ENCODE results near the gene ABHD15.

The ABHD15 gene

DNA sequence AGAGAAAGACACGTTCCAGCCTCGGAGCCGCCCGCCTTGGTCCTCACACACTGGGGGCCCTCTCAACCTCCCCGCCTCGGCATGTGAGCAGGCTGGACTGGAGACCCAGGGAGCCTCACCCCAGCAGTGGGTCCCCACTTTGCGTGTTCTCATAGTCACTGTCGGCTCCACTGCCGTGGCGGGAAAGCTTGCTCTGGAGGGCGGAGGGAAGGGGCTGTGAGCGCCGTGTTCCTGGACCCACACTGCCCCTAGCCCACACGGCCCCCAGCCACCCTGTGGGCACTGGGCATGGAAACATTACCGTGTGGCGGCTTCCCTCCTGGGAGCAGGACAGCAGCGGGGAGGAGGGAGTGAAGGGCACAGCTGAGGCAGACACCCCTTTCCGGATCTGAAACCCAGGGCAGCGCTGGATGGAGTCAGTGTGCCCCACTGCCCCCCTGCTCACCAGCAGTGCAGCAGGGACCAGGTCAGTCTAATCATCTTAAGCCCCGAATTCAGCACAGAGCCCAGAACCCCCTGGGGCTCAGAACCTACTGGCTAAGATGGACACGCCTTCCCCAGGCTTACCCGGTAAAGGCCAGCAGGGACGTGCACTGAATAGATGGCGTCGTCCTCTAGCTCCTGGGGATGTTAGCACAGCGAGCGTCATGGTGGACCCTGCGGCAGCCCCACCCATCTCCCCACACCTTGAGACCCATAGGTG is 8.8 kb upstream of the ABHD15 start:
- TF ChIP-seq, protein P1, sequence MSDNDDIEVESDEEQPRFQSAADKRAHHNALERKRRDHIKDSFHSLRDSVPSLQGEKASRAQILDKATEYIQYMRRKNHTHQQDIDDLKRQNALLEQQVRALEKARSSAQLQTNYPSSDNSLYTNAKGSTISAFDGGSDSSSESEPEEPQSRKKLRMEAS (IDR thresholded peaks at IDR 0.05), result no peak
- TF ChIP-seq, protein P2, sequence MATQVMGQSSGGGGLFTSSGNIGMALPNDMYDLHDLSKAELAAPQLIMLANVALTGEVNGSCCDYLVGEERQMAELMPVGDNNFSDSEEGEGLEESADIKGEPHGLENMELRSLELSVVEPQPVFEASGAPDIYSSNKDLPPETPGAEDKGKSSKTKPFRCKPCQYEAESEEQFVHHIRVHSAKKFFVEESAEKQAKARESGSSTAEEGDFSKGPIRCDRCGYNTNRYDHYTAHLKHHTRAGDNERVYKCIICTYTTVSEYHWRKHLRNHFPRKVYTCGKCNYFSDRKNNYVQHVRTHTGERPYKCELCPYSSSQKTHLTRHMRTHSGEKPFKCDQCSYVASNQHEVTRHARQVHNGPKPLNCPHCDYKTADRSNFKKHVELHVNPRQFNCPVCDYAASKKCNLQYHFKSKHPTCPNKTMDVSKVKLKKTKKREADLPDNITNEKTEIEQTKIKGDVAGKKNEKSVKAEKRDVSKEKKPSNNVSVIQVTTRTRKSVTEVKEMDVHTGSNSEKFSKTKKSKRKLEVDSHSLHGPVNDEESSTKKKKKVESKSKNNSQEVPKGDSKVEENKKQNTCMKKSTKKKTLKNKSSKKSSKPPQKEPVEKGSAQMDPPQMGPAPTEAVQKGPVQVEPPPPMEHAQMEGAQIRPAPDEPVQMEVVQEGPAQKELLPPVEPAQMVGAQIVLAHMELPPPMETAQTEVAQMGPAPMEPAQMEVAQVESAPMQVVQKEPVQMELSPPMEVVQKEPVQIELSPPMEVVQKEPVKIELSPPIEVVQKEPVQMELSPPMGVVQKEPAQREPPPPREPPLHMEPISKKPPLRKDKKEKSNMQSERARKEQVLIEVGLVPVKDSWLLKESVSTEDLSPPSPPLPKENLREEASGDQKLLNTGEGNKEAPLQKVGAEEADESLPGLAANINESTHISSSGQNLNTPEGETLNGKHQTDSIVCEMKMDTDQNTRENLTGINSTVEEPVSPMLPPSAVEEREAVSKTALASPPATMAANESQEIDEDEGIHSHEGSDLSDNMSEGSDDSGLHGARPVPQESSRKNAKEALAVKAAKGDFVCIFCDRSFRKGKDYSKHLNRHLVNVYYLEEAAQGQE (IDR thresholded peaks at IDR 0.05; ENCODE audit: low read depth), result no peak
- TF ChIP-seq TEAD4 (IDR thresholded peaks at IDR 0.05) (no peak), EP300 (IDR thresholded peaks at IDR 0.05; ENCODE audit: borderline replicate concordance) (no peak), TCF12 (IDR thresholded peaks at IDR 0.05; ENCODE audit: low read depth) (no peak), CEBPB (IDR thresholded peaks at IDR 0.05) (no peak), EGR1 (IDR thresholded peaks at IDR 0.05) (no peak), NFIC (IDR thresholded peaks at IDR 0.05) (no peak)

DNA sequence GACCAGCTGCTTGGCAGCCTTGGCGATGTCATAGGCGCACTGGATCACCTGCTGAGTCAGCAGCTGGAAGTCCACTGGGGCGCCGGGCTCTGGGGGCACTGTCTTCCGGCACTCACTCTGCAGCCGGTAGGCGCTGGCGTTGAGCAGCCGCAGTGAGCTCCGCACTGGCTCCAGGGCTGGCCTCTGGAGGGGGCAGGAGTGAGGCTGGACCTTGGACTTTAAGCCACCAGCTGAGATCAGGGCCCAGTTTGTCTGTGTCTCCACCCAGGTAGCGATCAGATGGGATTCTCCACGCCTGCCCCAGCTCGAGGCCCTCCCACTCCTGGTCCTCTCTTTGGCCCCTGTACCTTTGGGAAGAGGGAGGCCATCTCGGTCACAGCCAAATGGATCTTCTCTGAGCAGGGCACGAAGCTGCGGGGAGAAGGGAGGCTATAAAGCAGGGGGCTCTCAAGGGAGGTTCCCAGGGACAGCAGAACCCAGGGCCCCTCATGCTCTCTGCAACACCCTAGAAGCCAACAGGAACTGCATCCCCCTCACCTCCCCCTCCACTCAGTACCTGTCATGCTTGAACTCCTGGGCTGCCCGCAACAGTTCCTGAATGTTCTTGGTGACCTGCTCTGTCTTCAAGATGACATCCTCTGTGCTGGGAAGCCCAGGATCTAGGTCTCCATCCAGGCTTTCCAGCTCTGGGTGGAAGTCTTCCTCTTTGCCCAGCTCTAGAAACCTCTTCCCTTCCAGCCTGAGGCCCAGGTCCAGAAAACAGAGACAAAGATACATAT is 8.1 kb upstream of the ABHD15 start:
- TF ChIP-seq NFIC (IDR thresholded peaks at IDR 0.05) (no peak), TAF1 (IDR thresholded peaks at IDR 0.05; ENCODE audit: low read depth) (no peak), ZBTB7A (IDR thresholded peaks at IDR 0.05; ENCODE audit: low read depth) (no peak), FOXM1 (IDR thresholded peaks at IDR 0.05; ENCODE audit: borderline replicate concordance, low read depth) (no peak), RAD21 (IDR thresholded peaks at IDR 0.05; ENCODE audit: low read depth) (no peak), EP300 (IDR thresholded peaks at IDR 0.05; ENCODE audit: borderline replicate concordance) (no peak), CEBPB (IDR thresholded peaks at IDR 0.05) (no peak), YY1 (IDR thresholded peaks at IDR 0.05; ENCODE audit: low read depth) (no peak), CREB1 (IDR thresholded peaks at IDR 0.05; ENCODE audit: low read depth) (no peak), TCF12 (IDR thresholded peaks at IDR 0.05; ENCODE audit: low read depth) (no peak), EGR1 (IDR thresholded peaks at IDR 0.05) (no peak), TEAD4 (IDR thresholded peaks at IDR 0.05) (no peak)
- TF ChIP-seq, protein P1 (IDR thresholded peaks at IDR 0.05), result no peak
- TF ChIP-seq, protein P3, sequence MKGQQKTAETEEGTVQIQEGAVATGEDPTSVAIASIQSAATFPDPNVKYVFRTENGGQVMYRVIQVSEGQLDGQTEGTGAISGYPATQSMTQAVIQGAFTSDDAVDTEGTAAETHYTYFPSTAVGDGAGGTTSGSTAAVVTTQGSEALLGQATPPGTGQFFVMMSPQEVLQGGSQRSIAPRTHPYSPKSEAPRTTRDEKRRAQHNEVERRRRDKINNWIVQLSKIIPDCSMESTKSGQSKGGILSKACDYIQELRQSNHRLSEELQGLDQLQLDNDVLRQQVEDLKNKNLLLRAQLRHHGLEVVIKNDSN (IDR thresholded peaks at IDR 0.05), result no peak

DNA sequence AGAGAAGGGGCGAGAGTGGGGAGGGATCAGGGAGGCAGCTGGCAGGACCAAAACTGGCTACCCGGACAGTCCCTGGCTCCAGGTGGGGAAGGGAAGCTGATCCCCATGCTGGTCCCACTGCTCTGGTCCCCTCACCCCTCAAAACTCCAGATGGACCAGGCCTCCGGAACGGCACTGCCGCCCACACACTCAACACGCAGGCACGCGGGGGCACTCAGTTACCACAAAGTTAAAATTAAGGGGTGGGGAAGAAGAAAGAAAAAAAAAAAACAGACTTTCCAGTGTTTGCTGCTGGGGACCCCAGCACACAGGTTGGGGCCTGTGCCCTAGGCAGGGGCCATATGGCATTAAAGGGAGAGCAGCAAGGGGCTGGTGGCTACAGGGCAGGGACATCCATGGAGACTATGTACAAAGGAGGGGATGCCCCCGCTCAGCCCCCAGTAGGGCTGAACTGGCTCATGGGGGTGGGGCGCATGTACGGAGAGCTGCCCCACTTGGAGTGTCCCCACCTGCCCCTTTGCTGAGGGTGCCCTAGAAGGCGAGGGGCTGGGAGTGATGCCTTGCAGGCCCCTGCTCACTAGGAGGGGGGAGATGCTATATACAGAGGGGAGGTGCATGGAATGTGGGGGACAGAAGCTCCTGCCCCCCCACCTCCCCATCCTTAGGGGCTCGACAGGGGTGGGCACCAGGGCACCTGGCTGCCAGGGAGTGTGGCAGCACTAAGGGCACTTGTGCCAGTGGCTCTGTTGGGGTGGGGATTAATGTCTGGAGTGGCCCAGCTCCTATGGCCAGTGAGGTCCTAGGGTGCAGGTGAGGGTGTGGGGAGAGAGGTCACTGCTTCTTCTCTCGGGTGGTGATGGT is 7.3 kb upstream of the ABHD15 start:
- TF ChIP-seq EP300 (IDR thresholded peaks at IDR 0.05; ENCODE audit: borderline replicate concordance) (no peak), FOXM1 (IDR thresholded peaks at IDR 0.05; ENCODE audit: borderline replicate concordance, low read depth) (no peak), TEAD4 (IDR thresholded peaks at IDR 0.05) (no peak), CREB1 (IDR thresholded peaks at IDR 0.05; ENCODE audit: low read depth) (no peak), EGR1 (IDR thresholded peaks at IDR 0.05) (no peak), NFIC (IDR thresholded peaks at IDR 0.05) (no peak), ZBTB7A (IDR thresholded peaks at IDR 0.05; ENCODE audit: low read depth) (no peak), RAD21 (IDR thresholded peaks at IDR 0.05; ENCODE audit: low read depth) (no peak), TCF12 (IDR thresholded peaks at IDR 0.05; ENCODE audit: low read depth) (no peak), TAF1 (IDR thresholded peaks at IDR 0.05; ENCODE audit: low read depth) (no peak), CEBPB (IDR thresholded peaks at IDR 0.05) (no peak), YY1 (IDR thresholded peaks at IDR 0.05; ENCODE audit: low read depth) (no peak)
- TF ChIP-seq, protein P2 (IDR thresholded peaks at IDR 0.05; ENCODE audit: low read depth), result no peak
- TF ChIP-seq, protein P1 (IDR thresholded peaks at IDR 0.05), result no peak
- TF ChIP-seq, protein P3 (IDR thresholded peaks at IDR 0.05), result no peak

DNA sequence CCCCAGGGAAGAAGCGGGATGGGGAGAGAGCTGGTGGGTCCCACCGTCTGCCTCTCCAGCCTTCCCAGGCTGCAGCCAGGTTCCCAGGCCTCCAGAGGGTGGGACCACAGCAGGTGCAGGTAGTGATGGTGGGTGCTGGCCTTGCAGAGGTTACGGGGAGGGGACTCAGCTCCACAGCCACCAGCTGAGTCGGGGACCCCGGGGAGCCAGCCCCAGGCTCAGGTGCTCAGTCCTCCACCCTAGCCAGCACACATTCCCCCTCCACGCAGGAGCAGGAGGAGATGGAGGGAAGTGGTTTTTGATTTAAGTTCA is 6.7 kb upstream of the ABHD15 start:
- TF ChIP-seq TEAD4 (IDR thresholded peaks at IDR 0.05), result no peak
- TF ChIP-seq, protein P2 (IDR thresholded peaks at IDR 0.05; ENCODE audit: low read depth), result no peak
- TF ChIP-seq ZBTB7A (IDR thresholded peaks at IDR 0.05; ENCODE audit: low read depth), result no peak
- TF ChIP-seq CREB1 (IDR thresholded peaks at IDR 0.05; ENCODE audit: low read depth), result no peak
- TF ChIP-seq RAD21 (IDR thresholded peaks at IDR 0.05; ENCODE audit: low read depth), result no peak
- TF ChIP-seq CEBPB (IDR thresholded peaks at IDR 0.05), result no peak
- no peak for TF ChIP-seq EP300 (IDR thresholded peaks at IDR 0.05; ENCODE audit: borderline replicate concordance)
- no peak for TF ChIP-seq TCF12 (IDR thresholded peaks at IDR 0.05; ENCODE audit: low read depth)
- TF ChIP-seq, protein P3 (IDR thresholded peaks at IDR 0.05), result no peak
- TF ChIP-seq EGR1 (IDR thresholded peaks at IDR 0.05), result no peak
- no peak for TF ChIP-seq YY1 (IDR thresholded peaks at IDR 0.05; ENCODE audit: low read depth)
- no peak for TF ChIP-seq NFIC (IDR thresholded peaks at IDR 0.05)
- TF ChIP-seq TAF1 (IDR thresholded peaks at IDR 0.05; ENCODE audit: low read depth), result no peak
- TF ChIP-seq, protein P1 (IDR thresholded peaks at IDR 0.05), result no peak
- no peak for TF ChIP-seq FOXM1 (IDR thresholded peaks at IDR 0.05; ENCODE audit: borderline replicate concordance, low read depth)
